GM21528 (cell line): ENCODE data around the gene NOS3.

Source experiments
- ATAC-seq: cut with Tn5 transposase; IDR thresholded peaks from one replicate; pipeline ENCODE4 v1.9.1; 2021; ENCODE audit warnings: mild to moderate bottlenecking, moderate library complexity; ENCODE audit not compliant: unreplicated experiment, low FRiP score

The NOS3 gene

DNA sequence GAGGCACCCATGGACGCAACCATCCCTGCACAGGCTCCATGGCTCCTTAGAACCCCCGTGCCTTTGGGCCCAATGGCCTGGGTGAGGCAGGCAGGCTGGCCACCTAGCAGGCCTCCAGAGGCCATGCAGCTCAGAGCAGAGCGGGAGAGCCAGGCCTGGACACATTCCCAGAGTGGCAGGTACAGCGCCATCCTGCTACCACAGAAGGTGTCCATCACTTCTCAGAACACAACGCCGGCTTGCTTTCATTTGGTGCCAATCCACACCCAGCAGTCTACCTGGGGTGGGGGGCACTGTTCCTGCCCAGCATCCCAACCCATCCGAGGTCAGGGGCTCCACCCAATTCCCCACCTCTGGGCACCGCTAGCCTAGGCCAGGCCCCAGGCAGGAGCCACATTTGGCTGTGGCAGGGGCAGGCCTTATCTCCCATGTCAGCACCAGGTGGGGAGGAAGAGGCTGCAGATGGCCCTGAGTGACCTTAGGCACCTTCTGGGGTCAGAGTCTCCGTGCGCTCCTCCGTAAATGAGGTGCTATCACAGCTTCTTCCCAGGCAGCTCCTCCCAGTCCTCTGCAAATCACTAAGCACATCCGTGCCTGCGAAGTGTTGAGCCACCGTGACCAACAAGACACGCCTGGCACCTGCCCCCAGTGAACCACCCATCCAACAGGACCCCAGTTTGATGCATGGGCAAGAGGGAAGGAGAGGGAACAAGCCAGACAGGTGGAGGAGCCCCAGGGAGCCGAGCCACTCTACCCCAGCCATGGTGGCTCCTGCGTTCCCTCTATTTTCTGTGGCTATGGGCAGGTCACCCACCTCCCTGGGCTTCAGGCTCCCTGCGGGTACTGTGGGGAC is 26.9 kb upstream of the NOS3 start:
- no peak for ATAC-seq

DNA sequence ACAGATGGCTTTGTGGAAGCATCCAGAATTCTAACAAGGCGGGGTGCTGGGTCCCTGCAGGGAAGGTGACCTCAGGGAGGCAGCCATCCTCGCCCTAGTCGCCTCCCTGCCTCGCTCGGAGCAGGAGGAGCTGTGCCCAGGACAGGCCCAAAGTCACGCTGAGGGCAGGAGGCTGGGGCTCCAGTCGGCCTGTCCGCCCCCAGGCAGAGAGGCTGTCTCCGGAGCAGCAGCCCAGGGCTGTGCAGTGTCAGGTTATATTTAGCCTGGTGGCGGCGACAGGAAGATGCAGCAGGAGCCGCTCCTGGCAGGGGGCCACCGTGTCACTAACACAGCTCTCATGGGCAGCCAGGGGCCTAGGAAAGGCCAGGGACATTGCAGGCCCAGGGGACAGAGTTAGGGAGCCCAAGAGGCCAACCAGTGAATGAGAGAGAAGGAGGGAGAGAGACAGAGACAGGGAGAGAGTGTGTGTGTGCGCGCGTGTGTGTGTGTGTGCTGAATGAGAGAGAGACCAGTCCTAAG is 26.2 kb upstream of the NOS3 start:
- no peak for ATAC-seq

DNA sequence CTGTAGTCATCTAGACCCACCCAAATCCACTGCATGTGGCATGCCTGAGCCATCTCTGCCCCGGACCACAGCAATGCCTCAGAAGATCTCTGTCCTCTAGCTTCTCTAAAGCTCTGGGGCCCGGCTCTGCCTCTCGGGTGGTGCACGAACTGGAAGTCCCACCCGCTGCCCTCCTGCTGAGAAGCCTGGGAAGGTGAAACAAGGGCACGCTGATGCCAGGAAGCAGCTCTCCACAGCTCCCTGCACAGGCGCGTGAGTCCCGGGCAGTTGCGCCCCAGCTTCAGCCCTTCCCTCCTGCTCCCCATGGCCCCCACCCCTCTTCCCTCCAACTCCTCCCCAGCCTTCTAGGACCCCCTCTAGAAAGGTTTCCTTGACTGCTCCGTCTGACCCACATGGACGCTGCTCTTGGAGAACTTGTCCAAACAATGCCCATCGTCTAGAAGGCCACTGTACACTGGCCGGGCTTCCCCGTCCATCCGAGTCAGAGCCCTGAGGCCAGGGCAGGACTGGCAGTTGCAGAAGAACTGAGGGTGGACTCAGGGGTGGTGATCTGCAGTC is 25.5 kb upstream of the NOS3 start:
- ATAC-seq = no peak

DNA sequence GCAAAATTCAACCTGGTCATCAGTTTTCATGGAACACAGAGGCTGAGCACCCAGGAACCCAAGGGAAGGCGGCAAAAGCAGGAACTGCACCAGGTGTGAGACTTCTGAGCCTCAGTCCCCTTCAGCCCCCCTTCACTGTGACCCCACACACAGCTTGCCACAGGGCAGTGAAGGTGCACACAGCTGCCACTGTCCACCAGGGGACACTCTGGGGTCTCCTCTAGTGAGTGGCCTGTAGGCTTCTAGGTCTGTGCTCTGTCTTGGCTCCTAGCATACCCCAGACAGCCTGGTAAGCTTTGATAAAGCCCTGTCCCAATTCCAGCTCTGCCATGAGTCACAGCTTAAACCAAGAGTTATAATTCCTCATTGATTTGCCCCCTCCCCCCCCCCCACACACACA is 24.8 kb upstream of the NOS3 start:
- no peak for ATAC-seq

DNA sequence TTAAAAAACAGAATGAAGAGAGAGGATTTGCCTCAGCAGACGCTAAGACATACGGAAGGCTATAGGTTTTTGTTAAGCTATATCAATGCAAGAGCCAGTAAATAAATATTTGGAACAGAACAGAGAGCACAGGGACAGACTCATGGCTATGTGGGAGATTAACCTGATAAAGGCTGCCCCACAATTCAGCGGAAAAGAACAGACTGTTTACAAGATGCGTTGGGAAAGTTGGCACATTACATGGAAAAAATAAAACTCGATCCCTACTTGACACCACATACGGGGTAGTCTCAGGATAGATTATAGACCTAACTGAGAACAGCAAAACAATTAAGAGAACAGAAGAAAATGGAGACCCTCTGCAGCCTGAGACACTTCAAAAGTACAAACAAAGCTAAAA is 23.5 kb upstream of the NOS3 start:
- ATAC-seq = no peak

DNA sequence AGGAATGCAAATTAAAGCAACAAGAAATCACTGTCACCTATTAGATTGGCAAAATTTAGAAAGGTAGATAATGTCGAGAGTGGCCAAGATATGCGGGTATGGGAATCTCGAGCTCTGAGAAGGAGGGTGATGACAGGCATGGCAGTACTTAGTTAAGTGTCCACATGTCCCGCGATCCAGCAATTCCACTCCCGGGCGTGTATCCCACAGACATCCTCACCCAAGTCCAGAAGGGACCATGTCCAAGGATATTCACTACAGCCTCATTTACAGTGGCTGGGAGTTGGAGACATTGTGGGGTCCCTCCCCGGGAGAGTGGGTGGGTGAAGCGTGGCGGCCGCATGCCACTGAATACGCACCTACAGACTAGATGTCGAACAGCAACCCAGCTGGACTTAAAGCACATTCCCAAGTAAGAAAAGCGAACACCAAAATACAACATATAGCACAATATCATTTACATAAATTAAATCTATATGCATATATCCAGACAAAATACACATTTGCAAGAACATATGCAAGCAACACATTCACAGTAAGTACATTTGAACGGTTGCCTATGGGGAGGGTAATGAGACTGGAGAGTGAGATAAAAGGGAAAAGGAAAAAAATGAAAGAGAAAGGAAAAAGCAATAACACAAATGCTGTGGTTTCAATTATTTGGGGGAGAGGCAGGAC is 22.6 kb upstream of the NOS3 start:
- no peak for ATAC-seq

DNA sequence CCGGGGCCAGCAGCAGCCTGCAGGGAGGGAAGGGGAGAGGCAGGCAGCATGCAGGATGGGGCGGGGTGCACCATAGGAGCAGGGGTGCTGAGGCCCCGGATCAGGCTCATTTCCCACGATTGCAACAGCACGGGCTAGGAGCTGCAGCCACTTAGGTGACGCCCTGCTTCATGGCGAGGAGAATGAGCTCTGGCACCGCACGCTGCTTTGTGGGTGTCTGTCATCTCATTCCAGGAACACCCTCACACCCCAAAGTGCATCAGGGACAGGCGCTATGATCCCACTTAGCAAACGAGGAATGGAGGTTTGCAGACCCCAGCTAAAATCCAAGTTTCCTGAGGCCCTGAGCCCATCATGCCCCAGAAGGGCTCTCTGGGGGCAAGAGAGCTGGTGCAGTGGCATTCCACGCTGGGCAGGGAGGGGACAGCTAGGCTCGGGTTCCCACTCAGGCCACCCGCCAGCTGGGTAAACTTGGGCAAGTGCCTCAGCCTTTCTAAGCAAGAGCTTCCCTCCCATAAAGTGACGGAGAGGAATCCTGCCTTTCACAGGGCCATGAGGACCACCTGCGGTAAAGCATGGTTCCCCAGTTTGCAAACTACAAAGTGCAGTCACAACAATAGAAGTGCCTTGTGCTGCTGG is 22.0 kb upstream of the NOS3 start:
- ATAC-seq = no peak

DNA sequence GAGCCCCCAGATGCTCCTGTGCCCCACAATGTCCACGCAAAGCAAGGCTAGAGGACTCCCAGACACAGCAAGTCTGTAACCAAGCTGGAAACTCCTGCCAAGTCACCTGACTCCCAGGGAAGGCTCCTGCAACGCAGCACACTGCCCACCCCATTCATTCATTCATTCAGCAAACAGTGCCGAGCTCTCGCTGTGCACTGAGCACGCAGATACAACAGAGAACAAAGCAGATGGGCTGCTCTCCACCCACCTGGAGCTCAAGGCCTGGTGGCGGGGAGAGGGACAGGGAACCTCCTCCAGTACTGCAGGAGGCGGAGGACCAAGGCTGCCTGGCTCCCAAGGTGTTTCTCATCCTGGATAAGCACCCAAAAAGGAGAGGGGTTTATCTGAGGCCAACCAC is 21.3 kb upstream of the NOS3 start:
- ATAC-seq = no peak

DNA sequence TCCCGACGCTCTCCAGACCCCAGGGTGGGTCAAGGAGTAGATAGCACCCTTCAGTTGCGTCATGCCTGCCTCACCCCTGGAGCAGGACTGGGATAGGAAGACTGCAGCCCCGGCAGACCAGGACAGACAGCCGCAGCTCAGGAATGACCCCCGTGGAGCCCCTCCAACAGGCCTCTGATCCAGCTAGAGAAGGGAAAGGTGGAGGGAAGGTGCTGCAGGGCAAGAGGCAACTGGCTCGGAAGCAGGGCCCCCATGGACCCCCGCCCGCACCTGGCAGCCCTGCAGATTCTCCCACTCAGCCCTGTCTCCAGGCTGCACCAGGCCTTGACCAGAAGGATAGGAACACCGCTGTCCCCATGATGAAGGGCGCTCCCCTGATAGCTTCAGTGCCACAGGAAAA is 20.4 kb upstream of the NOS3 start:
- no peak for ATAC-seq

DNA sequence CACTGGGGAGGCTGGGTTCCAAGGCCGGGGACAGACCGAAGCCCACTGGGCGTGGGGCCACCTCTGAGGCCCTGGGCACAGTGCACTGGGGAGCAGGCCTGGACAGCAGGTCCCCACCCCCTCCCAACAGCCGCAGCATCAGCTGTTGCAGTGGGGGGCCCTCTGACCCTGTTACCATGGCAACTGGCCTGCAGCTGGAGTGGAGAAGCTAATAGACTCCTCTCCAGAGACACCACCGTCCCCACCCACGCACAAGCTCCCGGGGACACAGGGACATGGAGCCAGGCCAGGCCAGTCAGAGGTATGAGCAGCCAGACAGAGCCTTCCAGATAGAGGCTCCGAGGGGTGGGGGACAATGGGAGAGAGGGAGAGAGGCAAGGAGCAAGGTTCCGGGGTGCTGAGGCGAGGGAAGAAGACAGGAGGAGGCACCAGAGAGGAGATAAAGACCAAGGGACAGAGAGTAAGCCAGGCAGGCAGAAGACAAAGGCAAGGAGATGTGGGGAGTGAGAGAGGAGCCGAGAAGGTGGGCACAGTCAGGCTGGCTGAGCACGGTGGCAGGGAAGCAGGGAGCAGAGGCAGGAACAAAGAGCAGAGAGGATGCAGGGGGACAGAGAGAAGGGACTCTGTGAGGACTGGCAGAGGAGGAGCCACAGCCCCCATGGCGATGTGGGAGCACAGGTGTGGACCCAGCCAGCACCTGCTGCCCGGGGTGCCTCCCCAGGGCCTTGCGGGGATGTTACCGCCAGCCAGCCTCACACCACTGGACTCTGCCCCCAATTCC is 19.4 kb upstream of the NOS3 start:
- no peak for ATAC-seq

DNA sequence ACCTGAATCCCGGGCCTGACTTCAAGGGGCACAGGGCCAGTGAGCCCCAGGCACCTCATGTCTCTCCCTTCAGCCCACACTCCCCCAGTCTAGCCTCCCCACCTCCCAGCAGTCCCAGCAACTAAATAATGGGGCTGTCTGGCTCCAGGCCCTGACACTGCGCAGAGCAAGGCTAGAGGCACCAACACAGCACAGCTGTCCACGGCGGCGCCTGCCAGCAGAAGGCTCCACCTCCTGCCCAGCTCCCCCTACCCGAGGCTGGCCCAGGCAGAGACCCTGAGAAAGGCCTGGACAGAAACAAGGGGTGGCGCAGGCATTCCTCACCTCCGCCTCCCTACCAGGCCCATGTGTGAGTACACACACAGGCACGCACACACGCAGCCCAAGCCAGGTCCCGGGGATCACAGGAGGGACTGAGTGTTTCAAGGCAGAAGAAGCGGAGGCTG is 18.8 kb upstream of the NOS3 start:
- ATAC-seq = no peak

DNA sequence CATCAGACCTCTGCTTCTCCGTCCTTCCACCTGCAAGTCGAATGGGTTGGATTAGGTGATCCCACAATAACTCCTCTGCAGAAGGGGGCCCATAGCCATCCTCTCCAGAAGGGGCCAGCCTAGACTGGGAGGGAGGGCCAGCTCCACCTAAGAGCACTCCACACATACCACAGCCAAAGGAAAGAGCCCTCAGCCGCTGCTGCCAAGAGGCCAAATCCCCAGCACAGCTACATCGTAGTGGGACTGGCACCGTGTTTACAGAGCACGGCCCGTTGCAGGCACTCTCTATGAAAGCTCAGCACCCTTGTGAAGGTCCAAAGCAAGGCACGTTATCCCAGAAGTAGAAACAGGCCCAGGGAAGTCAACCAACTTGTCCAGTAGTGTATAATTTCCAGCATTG is 18.1 kb upstream of the NOS3 start:
- no peak for ATAC-seq

DNA sequence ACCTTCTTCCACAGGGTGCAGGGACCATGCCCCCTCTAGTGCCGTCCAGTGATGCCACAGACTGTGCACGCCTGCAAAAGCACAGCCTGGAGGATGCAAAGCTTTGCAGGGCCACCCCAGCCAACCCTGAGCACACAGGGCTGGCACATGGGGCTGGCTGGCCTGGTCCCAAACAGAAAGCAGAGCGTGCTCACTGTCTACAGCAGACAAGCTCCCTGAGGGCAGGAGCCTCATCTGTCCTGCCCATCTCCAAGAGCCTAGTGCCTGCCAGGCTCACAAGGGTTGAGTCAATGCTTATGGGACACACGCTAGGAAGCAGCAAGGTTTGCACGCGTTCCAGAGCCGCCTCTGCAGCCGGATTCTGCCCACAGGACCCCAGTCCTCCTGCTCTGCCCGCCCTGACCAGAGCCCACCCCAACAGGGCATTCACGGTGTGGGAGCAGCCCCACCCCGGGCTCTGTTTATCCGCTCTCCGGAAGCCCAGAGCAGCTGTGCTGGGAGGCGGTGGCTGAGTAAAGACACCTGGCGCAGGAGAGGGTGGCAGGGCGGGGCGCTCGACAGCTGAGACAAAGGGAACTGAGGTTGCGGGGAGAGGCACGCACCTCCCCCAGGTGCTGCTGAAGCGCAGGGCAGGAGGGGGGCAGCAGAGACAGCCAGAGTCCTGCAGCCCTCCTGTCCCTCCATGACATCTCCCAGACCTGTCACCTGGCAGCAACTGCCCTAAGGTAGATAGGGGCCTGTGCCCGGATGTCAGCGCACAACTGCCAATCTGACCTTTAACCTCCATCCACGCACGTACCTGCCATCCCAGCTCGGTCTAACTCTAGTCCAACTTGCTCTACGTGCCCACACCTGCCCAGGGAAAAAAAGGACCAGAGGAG is 17.0 kb upstream of the NOS3 start:
- no peak for ATAC-seq

DNA sequence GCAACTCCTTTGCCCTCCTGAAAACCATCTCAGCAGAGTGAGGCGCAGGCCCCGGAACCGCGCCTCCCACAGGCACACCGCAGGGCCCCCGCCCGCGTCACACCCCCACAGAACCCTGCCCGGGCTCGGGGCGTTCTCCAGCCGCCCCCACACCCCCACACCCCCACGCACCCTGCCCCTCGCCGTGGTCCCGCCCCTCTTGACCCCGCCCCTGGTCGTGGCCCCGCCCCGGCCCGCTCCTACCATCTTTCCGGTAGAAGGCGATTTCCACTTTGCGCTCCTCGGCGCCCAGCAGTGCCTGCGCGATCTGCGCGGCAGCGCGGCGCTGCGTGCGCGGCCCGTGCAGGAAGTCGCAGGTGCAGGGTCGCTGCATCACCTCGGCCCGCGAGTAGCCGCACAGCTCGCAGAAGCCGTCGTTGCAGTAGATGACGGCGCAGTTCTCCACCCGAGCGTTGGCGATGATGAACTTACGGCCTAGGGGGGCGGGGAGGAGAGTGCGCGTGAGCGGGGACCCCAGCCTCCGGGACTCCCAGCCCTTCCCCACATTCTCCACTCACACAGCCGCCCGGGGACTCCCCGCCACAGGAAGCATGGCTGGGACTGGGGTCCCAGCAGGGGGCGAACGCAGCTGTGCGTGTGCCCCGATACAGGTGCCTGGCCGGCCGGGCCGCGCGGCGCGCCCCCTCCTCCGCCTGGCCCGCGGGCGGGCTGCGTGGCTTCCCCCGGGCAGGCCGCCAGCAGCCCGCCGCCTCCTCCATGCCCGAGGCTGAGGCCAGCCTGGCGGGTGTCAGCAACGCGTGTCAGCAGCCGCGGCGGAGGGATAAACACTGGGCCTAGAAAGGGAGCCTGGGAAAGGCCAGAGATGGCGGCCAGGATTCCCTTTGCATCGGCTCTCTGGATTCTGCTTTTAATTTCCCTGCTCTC is 16.1 kb upstream of the NOS3 start:
- ATAC-seq = peak; percentile 53

DNA sequence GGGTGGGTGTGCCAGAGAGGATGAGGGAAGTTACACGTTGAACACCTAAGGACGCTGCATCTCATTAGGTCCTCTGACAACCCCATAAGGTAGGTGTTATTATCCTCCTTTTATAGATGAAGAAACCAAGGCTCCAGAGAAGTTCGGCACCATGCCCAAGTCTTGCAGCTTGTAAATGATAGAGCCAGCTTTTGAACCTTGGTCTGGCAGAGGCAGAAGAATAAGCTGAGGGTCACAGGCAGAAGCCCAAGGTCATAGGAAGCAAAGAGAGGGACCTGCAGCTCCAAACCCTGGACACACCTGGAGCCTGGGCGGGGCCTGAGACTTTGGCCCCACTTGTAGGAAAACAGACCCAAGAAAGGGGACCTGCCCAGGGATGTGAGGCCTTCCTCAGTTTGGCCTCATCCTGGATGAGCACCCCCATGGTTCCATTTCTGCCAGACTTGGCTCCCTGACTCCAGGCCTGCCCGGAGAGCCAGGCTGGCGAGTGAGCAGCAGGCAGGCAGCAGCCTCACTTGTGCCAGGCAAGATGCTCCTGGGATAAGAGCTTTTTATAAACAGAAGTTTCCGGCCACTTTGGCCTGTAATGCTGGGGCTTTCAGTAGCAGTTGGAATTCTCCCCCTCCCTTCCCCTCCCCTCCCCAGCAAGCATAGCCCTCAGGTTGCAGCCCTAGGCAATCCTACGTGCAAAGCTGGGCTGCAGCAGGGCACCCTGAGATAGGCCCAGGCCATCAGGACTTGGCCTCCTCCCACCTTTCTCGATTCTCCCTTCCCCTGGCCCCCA is 15.1 kb upstream of the NOS3 start:
- ATAC-seq = no peak

DNA sequence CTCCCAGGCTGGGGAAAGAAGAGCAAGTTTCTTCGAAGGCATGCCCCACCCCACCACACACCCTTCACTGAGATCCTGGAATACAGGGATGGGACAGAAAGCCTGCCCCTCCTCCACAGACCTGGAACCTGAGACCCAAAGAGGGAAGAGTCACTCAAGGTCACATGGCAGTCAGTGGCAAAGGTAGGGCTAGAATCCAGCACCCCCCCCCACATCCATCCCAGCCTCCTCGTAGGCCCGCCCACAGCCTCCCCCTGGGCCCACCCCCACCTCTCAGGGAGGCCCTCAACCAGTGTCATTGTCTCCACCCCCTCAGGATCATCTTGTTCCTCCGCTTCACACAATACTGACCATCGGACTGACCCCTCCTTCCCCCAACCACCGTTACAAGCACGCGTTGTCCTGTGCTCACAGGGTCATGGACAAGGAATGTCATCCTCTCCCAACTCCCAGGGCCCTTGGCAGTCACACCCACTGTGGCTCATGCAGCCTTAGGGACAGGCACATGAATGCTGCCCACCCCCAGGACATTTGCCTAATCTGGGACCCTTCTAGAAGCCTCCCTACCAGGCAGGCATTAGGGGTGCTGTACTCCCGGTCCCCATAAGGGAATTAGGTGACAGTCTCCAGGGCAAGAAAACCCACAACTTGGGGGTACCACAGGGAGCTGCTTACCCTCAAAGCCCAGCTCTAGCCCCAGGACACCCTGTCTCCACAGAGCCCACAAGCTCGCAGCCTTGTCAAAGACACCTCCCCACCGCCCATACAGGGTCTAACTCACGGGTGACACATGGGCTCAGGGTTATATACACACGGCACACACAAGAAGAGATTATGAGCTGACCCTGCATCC is 14.1 kb upstream of the NOS3 start:
- ATAC-seq = no peak
